ENCODE results near the gene ELF5.

Gene ELF5

DNA sequence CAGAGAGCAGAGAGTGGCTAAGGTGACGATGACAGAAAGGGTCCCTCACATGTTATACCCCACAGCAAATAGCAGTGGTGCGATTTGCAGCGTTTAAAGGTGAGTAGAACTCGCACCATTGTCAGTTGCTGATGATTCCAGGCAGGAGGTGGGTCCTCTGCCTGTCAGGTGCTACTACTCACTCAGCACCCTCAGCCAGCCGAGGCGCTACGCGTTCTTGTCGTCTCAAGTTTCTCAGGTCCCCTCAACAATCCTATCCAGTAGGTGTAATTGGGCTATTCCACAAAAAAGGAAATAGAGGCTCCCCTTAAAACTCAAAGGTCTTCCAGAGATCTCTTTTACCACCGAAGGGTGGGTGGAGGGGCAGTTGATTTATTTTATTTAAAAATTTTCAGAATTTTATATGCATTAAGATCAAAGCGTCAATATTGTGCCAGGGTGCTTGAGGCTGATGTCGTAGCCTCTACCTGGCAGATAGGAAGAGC lies 18.3 kb downstream of the ELF5 start:
- H2BK5ac ChIP-seq (ENCODE audit: low read length), result no peak overlapping the region
- no peak overlapping the region for H3K9ac ChIP-seq (ENCODE audit: low read length)
- no CpG with 5 or more reads among the region's 12 CpGs for WGBS (ENCODE audit: extremely low coverage, insufficient coverage, low lambda C conversion rate)
- no peak overlapping the region for H3K56ac ChIP-seq (ENCODE audit: low read length)
- H3K4me1 ChIP-seq (ENCODE audit: control insufficient read depth, low read depth, low read length), result no peaks in the 10 kb centered on the region
- no peaks in the 10 kb centered on the region for H3K79me2 ChIP-seq (ENCODE audit: control insufficient read depth, insufficient read depth, low read length)
- H4K8ac ChIP-seq (ENCODE audit: low read depth, low read length), result no peak overlapping the region
- no peak overlapping the region for H2BK120ac ChIP-seq (ENCODE audit: low read depth, low read length)
- no peak overlapping the region for H2AK5ac ChIP-seq (ENCODE audit: low read length)
- no peak overlapping the region for H4K5ac ChIP-seq (ENCODE audit: low read length)
- H3K27me3 ChIP-seq (ENCODE audit: insufficient read depth, low read length, poor library complexity), result no peaks in the 10 kb centered on the region
- H3K4me3 ChIP-seq (ENCODE audit: low read length), result no peak overlapping the region
- H3K23ac ChIP-seq (ENCODE audit: low read length), result no peak overlapping the region
- no peak overlapping the region for H3K4ac ChIP-seq (ENCODE audit: low read depth, low read length)
- no peak for DNase-seq
- no peak overlapping the region for H3K4me2 ChIP-seq (ENCODE audit: low read length)
- no peak overlapping the region for H2BK15ac ChIP-seq (replicated peaks; ENCODE audit: low read depth)
- no peaks in the 10 kb centered on the region for H3K79me1 ChIP-seq (ENCODE audit: low read length)
- no peaks in the 10 kb centered on the region for H3K36me3 ChIP-seq (ENCODE audit: control insufficient read depth, insufficient read depth, low read length)
- H3K27ac ChIP-seq (ENCODE audit: low read depth, low read length), result no peak overlapping the region
- H3K18ac ChIP-seq (ENCODE audit: low read length), result no peak overlapping the region

GRCh38 chr11:34493926-34494595 lies 19.5 kb downstream of the ELF5 start:
- no peak overlapping the region for H2BK5ac ChIP-seq (ENCODE audit: low read length)
- H4K5ac ChIP-seq (ENCODE audit: low read length), result no peak overlapping the region
- no peak overlapping the region for H3K9ac ChIP-seq (ENCODE audit: low read length)
- H2BK120ac ChIP-seq (ENCODE audit: low read depth, low read length), result no peak overlapping the region
- H3K79me2 ChIP-seq (ENCODE audit: control insufficient read depth, insufficient read depth, low read length), result no peaks in the 10 kb centered on the region
- no CpG with 5 or more reads among the region's 4 CpGs for WGBS (ENCODE audit: extremely low coverage, insufficient coverage, low lambda C conversion rate)
- no peak overlapping the region for H3K23ac ChIP-seq (ENCODE audit: low read length)
- DNase-seq, result no peak
- no peaks in the 10 kb centered on the region for H3K4me1 ChIP-seq (ENCODE audit: control insufficient read depth, low read depth, low read length)
- no peak overlapping the region for H3K18ac ChIP-seq (ENCODE audit: low read length)
- H2BK15ac ChIP-seq (replicated peaks; ENCODE audit: low read depth), result no peak overlapping the region
- no peak overlapping the region for H3K27ac ChIP-seq (ENCODE audit: low read depth, low read length)
- H3K56ac ChIP-seq (ENCODE audit: low read length), result no peak overlapping the region
- H2AK5ac ChIP-seq (ENCODE audit: low read length), result no peak overlapping the region
- H3K27me3 ChIP-seq (ENCODE audit: insufficient read depth, low read length, poor library complexity), result no peaks in the 10 kb centered on the region
- H3K4me3 ChIP-seq (ENCODE audit: low read length), result no peak overlapping the region
- no peaks in the 10 kb centered on the region for H3K36me3 ChIP-seq (ENCODE audit: control insufficient read depth, insufficient read depth, low read length)
- no peak overlapping the region for H3K4ac ChIP-seq (ENCODE audit: low read depth, low read length)
- no peak overlapping the region for H3K4me2 ChIP-seq (ENCODE audit: low read length)
- no peak overlapping the region for H4K8ac ChIP-seq (ENCODE audit: low read depth, low read length)
- no peaks in the 10 kb centered on the region for H3K79me1 ChIP-seq (ENCODE audit: low read length)

DNA sequence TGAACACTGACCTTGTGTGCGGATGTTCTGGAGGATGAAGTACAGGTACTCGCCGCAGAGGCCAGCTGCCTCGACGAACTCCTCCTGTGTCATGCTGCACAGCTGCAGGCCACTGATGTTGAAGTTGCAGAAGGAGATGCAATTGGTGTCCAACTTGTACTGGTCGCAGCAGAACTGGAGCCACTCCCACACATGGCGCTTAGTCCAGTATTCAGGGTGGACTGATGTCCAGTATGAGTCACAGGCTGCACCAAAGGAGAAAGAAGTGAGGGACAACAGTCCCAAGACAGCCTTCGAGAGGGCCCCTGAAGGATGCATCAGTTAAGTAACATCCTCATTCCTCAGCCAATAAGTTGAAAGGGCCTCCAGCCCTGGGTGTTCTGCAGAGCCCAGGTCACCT lies 20.1 kb downstream of the ELF5 start:
- Histone ChIP-seq H3K27me3 (ENCODE audit: insufficient read depth, low read length, poor library complexity) (no peaks in the 10 kb centered on the region), H3K36me3 (ENCODE audit: control insufficient read depth, insufficient read depth, low read length) (no peaks in the 10 kb centered on the region), H2BK120ac (ENCODE audit: low read depth, low read length) (no peak overlapping the region), H4K5ac (ENCODE audit: low read length) (no peak overlapping the region), H3K79me2 (ENCODE audit: control insufficient read depth, insufficient read depth, low read length) (no peaks in the 10 kb centered on the region), H2BK5ac (ENCODE audit: low read length) (no peak overlapping the region), H3K23ac (ENCODE audit: low read length) (no peak overlapping the region), H3K4me1 (ENCODE audit: control insufficient read depth, low read depth, low read length) (no peaks in the 10 kb centered on the region), H3K79me1 (ENCODE audit: low read length) (no peaks in the 10 kb centered on the region), H3K4ac (ENCODE audit: low read depth, low read length) (no peak overlapping the region), H2AK5ac (ENCODE audit: low read length) (no peak overlapping the region), H3K9ac (ENCODE audit: low read length) (no peak overlapping the region), H3K56ac (ENCODE audit: low read length) (no peak overlapping the region), H3K18ac (ENCODE audit: low read length) (no peak overlapping the region), H3K27ac (ENCODE audit: low read depth, low read length) (no peak overlapping the region), H3K4me3 (ENCODE audit: low read length) (no peak overlapping the region), H2BK15ac (replicated peaks; ENCODE audit: low read depth) (no peak overlapping the region), H4K8ac (ENCODE audit: low read depth, low read length) (no peak overlapping the region), H3K4me2 (ENCODE audit: low read length) (no peak overlapping the region)
- DNase-seq, result no peak
- no CpG with 5 or more reads among the region's 8 CpGs for WGBS (ENCODE audit: extremely low coverage, insufficient coverage, low lambda C conversion rate)

- H3K56ac ChIP-seq (ENCODE audit: low read length), result no peak overlapping the region
- no peak overlapping the region for H3K18ac ChIP-seq (ENCODE audit: low read length)
- WGBS (ENCODE audit: extremely low coverage, insufficient coverage, low lambda C conversion rate), result no CpG with 5 or more reads among the region's 8 CpGs
- no peak overlapping the region for H4K5ac ChIP-seq (ENCODE audit: low read length)
- no peaks in the 10 kb centered on the region for H3K79me2 ChIP-seq (ENCODE audit: control insufficient read depth, insufficient read depth, low read length)
- no peak overlapping the region for H4K8ac ChIP-seq (ENCODE audit: low read depth, low read length)
- no peak overlapping the region for H3K23ac ChIP-seq (ENCODE audit: low read length)
- no peaks in the 10 kb centered on the region for H3K27me3 ChIP-seq (ENCODE audit: insufficient read depth, low read length, poor library complexity)
- H3K27ac ChIP-seq (ENCODE audit: low read depth, low read length), result no peak overlapping the region
- no peak overlapping the region for H3K9ac ChIP-seq (ENCODE audit: low read length)
- H3K79me1 ChIP-seq (ENCODE audit: low read length), result no peaks in the 10 kb centered on the region
- H3K36me3 ChIP-seq (ENCODE audit: control insufficient read depth, insufficient read depth, low read length), result no peaks in the 10 kb centered on the region
- no peak overlapping the region for H2AK5ac ChIP-seq (ENCODE audit: low read length)
- no peak overlapping the region for H2BK120ac ChIP-seq (ENCODE audit: low read depth, low read length)
- no peak overlapping the region for H3K4me3 ChIP-seq (ENCODE audit: low read length)
- no peak overlapping the region for H3K4ac ChIP-seq (ENCODE audit: low read depth, low read length)
- H3K4me1 ChIP-seq (ENCODE audit: control insufficient read depth, low read depth, low read length), result no peaks in the 10 kb centered on the region
- no peak overlapping the region for H3K4me2 ChIP-seq (ENCODE audit: low read length)
- peak; percentile 64 for DNase-seq
- no peak overlapping the region for H2BK5ac ChIP-seq (ENCODE audit: low read length)
- no peak overlapping the region for H2BK15ac ChIP-seq (replicated peaks; ENCODE audit: low read depth)
Measured at GRCh38 chr11:34492806-34493414, 20.7 kb downstream of the ELF5 start.

DNA sequence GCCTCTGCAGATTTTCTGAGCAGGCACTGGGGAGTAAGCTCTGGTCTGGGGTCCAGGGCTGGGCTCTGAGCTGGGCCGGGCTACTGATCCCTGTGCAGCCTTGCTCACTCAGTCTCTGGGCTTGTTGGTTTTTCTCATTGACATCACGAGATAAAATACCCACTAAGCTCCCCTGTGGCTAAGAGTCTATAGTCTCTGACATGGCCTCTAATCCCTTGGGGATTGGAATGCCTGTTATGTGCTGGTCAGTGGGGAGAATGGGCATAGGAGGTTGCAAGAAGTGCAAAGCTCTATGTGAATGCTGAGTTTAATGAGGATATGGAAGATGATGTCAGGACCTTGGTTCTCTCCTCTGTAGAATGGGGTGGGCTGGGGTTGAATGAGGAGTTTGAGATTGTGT lies 23.3 kb downstream of the ELF5 start:
- no peak overlapping the region for H4K8ac ChIP-seq (ENCODE audit: low read depth, low read length)
- no peak overlapping the region for H3K56ac ChIP-seq (ENCODE audit: low read length)
- DNase-seq, result peak; percentile 77
- no peak overlapping the region for H3K4ac ChIP-seq (ENCODE audit: low read depth, low read length)
- H3K79me2 ChIP-seq (ENCODE audit: control insufficient read depth, insufficient read depth, low read length), result no peaks in the 10 kb centered on the region
- H3K4me2 ChIP-seq (ENCODE audit: low read length), result no peak overlapping the region
- H2BK120ac ChIP-seq (ENCODE audit: low read depth, low read length), result no peak overlapping the region
- WGBS (ENCODE audit: extremely low coverage, insufficient coverage, low lambda C conversion rate), result no CpG with 5 or more reads among the region's 2 CpGs
- H2AK5ac ChIP-seq (ENCODE audit: low read length), result no peak overlapping the region
- no peak overlapping the region for H3K9ac ChIP-seq (ENCODE audit: low read length)
- H3K23ac ChIP-seq (ENCODE audit: low read length), result no peak overlapping the region
- no peak overlapping the region for H2BK5ac ChIP-seq (ENCODE audit: low read length)
- H2BK15ac ChIP-seq (replicated peaks; ENCODE audit: low read depth), result no peak overlapping the region
- no peak overlapping the region for H3K18ac ChIP-seq (ENCODE audit: low read length)
- H3K27ac ChIP-seq (ENCODE audit: low read depth, low read length), result no peak overlapping the region
- no peaks in the 10 kb centered on the region for H3K36me3 ChIP-seq (ENCODE audit: control insufficient read depth, insufficient read depth, low read length)
- H3K79me1 ChIP-seq (ENCODE audit: low read length), result no peaks in the 10 kb centered on the region
- H3K27me3 ChIP-seq (ENCODE audit: insufficient read depth, low read length, poor library complexity), result no peaks in the 10 kb centered on the region
- H3K4me1 ChIP-seq (ENCODE audit: control insufficient read depth, low read depth, low read length), result no peaks in the 10 kb centered on the region
- no peak overlapping the region for H3K4me3 ChIP-seq (ENCODE audit: low read length)
- no peak overlapping the region for H4K5ac ChIP-seq (ENCODE audit: low read length)

All from mesendoderm (in vitro differentiated cells).